GM19035 (cell line): ENCODE measurements around the gene PHACTR1.
"Not testable (repeated sequence)": the region's sequence is repeated elsewhere in the genome, so short reads cannot be mapped to it uniquely, and the experiment has no call there.

Source experiments
- ATAC-seq: cut with Tn5 transposase; IDR thresholded peaks from one replicate; pipeline ENCODE4 v1.9.1; 2021; ENCODE audit not compliant: unreplicated experiment

The PHACTR1 gene

DNA sequence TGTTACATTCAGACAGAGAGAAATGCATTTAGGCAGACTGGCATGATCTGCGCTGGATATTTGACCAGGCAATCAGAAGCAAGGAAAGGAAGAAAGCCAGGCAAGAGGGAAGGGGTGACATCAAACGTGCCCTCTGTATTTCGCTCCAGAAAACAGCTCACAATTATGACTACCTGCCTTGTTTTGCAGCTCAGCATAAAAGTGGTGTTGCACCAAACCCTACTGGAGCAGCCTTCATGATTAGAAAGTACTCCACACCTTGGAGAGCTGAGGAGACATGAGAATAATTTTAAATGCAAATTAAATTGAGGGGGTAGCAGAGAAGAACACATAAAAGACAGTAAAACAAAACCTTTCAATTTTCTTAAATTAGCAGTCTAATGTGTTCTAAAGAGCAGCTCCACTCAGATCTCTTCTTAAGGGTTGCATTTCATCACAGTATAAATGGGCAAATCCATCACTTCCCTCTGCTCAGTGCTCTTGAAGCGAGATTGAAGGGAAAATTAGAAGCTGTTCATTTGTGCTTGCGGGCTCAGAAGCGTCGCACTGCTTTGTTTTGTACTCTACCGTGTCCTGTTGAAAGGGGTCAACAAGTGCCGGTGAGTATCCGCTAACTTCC lies at the start of gene PHACTR1:
PHACTR1 (plus strand) TSS at position 470 of the 619 bp plus-strand sequence.
- ATAC-seq = no peak

DNA sequence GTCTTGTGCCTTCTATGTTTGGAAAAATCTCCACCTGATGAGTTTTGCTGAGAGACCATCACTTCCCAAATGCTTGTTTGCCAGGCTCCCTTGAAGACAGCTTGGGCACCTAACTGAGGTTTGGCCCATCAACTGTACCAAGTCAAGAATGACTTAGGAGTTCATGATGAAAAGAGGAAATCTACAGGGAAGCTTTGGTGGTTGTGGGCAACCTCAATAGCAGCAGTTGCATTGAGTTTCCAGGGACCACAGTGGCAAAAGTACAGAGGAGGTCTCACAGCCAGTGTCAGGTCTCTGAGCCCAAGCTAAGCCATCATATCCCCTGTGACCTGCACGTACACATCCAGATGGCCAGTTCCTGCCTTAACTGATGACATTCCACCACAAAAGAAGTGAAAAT lies 49.7 kb upstream of the PHACTR1 start:
- no peak for ATAC-seq

DNA sequence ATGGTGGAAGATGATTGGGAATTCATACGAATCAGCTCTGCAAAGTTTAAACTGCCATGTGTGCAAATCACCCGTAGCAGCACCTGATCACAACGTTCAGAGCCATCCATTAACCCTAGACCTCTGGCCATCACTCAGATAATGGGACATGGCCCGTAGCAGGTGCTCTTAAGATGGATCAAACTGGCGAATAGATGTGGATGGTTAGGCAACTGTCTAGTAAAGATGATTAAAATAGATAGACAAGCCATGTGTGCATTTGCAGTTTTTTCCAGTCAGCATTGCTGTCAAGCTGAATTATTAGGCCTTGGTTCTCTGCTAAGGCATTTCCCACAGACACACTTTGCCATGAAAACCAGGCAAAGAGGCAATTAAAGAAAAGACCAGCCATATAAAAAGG lies 40.6 kb upstream of the PHACTR1 start:
- no peak for ATAC-seq

DNA sequence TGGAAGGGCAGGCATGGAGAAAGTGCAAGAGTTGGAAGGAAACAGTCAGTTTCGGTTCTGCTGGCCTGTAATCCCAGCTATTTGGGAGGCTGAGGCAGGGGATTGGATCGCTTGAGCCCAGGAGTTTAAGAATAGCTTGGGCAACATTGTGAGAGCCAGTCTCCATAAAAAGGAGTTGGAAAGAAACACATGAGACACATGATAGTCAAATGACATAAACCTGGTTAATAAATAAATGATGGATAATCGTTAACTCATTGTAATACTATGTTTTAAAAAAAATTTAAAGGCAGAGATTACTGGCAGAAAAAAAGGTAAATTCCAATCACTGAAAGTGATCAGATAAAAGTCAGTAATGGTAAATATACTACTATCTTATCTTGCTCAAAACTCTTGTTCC lies 37.2 kb upstream of the PHACTR1 start:
- ATAC-seq = no peak

DNA sequence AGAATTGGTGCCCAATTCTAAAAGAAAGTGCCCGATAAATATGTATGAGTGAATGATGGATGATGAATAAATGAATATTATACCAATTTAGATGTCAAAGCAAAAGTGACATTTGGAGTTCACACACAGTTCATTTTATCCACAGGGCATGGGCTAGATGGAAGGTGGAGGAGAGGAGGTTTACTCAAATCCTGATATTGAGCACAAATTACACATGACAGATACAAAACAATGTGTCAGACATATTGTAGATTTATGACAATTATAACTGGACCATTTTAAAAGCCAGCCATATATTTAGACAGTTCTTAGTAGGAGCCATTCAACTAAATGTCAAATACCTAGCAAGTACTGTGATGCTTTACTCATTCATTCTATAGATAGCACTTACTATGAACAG lies 23.4 kb upstream of the PHACTR1 start:
- no peak for ATAC-seq

DNA sequence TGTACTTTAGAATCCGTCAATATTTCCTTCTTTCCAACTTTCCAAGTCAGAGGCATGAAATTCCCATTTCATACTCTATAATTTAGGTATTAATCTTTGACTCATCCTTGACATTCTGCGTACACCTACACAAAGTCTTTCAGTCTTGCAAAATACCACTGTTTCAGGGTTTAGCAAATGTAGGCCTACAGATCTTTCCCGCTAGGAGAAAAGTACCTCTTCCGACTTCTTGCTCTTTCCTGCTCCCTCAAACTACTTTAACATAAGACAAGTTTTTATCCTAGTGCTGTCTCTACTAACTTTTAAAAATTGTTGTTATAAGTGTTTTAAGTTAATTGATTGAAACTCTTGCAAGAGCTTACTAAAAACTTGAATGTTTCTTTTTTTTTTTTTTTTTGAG lies 18.3 kb upstream of the PHACTR1 start:
- ATAC-seq = no peak

DNA sequence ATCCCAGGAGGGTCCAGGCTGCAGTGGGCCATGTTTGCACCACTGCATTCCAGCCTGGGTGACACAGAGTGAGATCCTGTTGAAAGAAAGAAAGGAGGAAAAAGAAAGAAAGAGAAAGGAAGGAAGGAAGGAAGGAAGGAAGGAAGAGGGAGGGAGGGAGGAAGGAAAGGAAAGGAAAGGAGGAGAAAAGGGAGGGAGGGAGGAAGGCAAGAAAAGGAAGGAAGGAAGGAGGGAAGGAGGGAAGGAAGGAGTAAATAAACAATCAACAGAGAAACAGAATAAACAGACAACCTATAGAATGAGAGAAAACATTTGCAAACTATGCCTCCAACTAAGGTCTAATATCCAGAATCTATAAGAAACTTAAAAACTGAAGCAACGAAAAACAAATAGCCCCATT lies 11.6 kb upstream of the PHACTR1 start:
- no peak for ATAC-seq

DNA sequence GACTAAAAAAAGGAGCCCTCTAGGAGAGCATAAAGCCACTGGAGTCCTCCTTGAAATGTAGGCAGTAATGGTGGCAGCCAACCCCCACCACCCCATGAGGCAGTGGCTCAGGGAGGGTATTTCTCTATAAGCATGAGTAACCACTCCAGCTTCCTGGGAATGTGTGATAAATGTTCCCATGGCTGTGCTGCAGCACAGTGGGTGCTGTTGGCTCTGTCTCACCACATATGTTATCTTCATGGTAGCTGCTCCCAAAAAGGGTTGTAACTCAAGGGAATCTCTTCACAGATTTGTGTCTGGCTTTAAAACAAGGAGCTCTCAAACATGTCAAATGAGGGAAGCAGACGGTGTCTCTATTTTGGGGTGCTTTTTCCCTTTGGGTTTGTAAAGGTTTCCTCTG lies 7.5 kb upstream of the PHACTR1 start:
- no peak for ATAC-seq

DNA sequence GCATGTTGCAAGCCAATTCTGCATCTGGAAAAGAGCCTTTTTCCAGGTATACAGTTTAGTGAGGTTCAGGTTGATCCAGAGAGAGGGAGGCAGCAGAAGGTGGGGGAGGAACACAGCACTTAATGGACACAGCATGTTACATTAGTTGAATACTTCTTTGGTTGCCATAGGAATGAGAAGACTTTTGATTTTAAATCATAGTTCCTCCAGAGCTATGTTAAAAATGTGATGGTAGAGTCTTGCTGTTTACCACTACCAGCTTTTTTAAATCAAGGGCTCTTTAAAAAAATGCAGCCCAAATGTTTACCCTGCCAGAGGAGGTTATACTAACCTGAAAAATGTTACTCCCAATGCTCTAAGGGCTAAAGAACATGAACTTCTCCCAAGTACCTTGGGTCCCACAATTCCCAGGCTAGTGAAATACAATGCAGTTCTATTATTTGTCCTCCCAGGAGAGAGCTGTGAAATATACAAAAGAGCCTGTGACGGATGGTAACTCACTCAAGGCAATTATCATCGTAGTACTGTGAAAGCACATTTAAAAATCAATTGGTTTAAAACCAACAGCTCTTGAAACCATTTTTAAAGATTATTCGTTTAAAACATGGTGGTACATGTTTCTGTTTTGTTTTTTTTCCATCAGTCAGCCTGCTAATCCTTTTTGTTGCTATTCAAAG lies 6.9 kb upstream of the PHACTR1 start:
- ATAC-seq = no peak

DNA sequence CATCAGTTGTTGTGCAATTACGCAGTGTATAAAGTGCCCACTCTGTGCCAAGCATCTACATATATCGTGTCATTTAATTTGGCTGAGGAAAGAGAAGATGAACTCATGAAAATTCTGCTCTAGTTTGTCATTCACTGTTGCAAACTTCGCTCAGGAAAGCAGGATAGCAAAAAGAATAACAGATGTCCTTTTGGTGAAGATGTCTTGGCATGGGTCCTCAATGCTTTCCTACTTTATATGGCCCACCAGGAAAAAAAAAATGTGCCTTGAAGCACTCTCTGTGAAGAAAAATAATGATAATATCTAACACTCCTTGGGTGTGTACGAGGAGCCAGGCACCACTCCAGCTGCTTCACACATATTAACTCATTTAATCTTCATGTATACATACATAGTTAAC lies 5.6 kb upstream of the PHACTR1 start:
- ATAC-seq = no peak

DNA sequence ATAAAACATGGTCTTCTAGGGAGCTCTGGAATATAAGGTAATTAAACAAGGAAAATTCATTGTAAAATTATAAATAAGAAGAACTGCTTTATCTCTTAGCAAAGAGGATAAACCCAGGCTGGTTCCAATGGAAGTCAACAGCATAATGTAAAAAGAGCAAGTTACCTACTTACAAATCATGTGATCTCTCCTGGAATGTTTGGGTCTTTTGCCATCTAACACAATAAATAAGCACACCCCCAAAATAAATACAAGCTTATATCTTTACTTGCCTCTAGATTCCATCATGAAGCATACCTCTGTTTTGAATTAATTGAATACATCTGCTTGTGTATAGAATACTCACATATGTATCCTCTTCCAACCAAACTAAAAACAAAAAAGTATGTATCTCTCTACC lies 2.5 kb upstream of the PHACTR1 start:
- no peak for ATAC-seq

DNA sequence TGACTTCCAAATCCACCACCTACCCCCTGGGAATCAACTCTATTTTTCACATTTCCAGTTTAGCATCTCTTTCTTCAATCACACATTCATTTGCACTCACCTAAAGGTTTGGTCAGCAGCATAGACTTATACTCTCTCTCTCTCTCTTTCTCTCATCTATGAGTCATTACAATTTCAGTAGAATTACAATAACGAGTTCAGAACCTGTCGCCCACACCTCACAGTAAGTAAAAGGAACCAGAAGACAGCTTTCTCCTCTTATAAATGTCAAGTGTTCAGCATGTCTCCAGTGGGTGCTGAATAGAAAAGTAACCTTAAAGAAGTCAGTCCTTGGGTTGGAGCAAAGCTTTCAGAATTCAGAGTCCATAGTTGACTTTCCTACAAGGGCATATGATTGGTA lies 1.1 kb upstream of the PHACTR1 start:
- no peak for ATAC-seq

DNA sequence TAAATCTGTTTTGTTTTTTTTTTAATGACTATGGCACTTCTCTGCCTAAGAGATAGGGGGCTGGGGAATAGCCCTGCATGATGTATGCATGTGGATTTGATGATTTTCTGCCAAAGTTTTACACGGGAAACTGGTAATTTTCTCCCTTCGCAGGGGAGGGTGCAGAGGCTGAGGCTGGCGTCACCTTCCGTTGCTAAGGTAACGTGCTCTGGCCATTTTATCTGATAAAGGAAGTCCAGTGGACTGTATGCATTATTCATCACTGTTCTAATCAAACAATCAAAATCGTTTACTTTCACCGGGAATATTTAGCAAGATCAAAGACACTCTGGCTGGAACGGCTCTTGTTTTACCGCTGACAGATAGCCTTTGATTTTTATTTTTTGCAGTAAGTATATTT lies 789 bp downstream of the PHACTR1 start:
- no peak for ATAC-seq

DNA sequence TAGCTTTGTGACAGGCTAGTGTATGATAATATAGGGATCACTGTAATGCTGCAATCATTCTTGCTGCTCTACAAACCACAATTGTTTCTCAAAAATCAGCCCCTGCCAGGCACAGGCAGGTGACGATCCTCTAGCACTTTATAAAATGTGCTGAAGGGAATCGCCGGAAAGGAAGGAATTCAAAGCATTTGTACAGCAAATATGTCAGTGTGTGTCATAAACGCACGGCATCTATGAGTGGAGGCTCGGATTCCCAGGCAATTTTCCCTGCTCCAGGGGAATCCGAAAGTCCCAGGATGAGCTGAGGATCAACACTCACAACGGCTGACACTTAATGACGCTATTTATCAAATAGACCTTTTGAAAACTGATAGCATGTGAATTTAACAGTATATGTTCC lies 1.4 kb downstream of the PHACTR1 start:
- no peak for ATAC-seq

DNA sequence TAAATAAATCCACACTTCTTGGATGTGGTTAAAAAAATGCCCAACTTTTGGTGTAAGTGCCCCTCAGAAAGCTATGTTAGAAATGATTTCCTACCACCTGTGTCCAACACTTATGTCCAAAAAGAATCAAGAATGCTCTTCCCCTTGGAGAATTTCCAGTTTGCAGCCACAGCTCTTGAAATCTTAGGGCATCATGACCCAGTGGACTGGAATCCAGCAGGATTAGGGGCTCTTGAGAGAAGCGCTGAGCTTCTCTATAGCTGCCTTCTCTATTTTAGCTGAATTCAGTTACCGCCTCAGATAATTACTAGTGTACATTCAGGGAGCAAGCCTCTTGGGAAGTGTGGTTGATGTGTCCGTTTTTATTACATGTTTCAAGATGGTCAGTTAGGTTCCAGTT lies 2.5 kb downstream of the PHACTR1 start:
- no peak for ATAC-seq

DNA sequence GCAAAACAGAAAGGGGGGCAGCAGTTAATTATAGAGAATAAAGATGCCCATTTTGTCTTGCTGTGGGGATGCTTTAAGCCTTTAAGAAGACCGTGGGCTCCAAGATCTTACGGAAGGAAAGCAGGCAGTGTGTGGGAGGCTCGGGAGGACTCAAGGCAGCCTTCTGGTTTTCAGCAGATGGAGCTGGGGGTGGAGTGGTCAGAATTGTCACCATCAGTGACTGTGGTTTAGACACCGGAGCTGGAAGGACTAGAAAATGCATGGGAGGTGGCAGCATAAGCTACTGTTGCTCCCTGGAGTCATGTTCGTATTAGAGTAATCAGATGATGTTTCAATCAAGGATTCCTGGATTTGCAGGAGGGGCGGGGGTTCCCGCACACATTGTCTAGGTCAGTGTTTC lies 3.7 kb downstream of the PHACTR1 start:
- ATAC-seq = no peak

DNA sequence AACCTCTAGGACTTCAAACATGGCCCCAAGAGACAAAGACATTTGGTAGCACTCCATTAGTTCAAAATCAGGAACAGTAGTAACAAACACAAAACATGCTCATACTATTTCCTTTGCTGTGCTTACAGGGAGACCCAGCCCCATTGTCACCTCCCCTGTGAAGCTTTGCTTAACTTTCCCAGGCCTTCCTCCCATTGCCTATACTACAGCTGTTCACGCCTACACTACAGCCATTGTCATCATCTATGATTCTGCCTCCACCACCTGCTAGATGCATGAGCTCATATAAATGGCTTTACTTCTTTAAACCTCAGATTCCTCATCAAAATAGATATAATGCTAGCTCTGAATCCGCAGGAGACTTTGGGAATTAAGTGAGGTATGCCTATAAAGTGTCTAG lies 8.7 kb downstream of the PHACTR1 start:
- no peak for ATAC-seq

DNA sequence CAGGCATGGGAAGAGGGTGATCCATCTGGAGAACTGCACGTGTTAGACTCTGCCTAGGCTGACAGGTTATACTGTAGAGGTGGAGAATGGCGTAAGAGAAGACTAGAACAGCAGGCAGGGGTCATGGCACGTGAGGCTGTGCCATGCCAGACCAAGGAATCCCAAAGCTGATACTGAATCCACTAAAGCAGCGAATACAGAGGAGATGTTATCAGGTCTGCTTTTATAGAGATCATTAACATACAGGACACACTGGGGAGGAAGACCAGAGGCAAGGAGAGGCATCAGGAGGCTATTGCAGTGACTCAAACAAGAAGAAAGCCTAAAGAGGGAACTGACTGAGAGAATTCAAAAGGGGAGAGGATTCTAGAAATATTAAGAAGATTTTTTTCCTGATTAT lies 12.9 kb downstream of the PHACTR1 start:
- ATAC-seq = no peak

DNA sequence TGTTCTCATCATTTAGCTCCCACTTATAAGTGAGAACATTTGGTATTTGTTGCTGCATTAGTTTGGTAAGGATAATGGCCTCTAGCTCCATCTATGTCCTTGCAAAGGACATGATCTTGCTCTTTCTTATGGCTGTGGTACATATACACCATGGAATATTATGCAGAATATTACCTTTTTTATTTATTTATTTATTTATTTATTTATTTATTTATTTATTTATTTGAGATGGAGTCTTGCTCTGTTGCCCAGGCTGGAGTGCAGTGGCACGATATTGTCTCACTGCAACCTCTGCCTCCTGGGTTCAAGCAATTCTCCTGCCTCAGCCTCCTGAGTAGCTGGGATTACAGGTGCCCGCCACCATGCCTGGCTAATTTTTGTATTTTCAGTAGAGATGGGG lies 14.2 kb downstream of the PHACTR1 start:
- ATAC-seq = not testable (repeated sequence)

DNA sequence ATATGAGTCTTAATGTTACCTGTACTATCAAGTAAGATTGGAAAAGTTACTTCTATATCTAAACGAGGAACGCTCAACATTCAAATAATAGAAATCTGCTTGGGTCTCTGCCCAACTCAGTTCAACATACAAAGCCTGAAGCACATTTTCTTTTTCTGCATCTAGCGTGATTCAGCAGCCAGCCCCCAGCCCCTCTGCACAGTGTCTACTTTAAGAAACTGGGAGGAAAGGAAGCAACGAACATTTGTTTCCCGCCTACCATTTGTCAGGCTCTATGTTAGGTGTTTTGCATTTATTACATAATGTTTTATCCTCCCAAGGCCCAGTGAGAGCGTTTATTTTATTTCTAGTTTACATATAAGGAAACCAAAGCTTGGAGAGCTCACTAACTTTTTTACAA lies 17.3 kb downstream of the PHACTR1 start:
- ATAC-seq = no peak

DNA sequence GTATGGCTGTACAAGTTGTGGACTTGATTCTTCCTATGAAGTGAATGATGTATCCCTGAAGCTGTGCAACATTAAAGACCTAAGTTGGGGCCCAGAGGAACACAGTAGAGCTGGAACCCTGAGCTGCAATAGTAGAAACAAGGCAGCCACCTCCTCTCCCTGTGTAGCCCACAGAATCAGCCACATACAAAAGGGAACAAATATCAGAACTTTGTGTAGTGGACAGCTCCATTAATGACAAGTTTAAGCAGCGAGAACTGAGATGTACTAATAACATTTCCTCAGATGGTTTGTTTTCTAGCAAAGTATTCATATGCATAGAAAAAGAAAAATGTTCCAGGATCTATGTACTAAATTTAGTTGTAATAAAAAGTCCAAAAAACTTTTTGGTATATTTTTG lies 19.2 kb downstream of the PHACTR1 start:
- ATAC-seq = no peak

DNA sequence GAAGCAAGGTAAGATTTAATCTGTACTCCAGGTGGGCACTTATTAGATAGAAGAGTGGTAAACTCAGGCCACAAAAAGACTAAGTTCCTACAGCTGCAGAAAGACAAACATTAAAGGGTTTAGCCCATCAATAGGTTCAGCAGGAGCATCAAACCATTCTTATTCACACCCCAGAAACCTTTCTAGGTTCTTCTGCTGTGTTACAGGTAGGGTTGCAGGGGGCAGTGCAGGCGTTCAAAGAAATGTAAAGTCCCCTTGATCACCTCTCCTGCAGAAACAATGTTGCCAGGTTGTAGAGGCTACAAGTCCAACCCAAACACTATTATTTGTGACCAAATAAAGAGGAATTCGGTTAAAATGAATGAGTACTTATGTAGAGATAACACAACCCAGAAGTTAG lies 31.8 kb downstream of the PHACTR1 start:
- ATAC-seq = no peak
